Osteocyte (in vitro differentiated cells): Measurements from ENCODE around the gene UPF1. TPM values are rescaled to one million over a fixed set of nuclear protein-coding genes. Genes with fewer than 3 reads are reported as not detected.

Experiments
- DNase-seq: peaks from one replicate; pipeline ENCODE4 v3.0.0; 2021; ENCODE audit warnings: mixed read lengths; ENCODE audit not compliant: unreplicated experiment; ENCODE audit errors: extremely low spot score
- H3K27ac Mint-ChIP-seq: one replicate; pipeline ENCODE4 v1.8.0; 2021; ENCODE audit warnings: mild to moderate bottlenecking, mixed read lengths; ENCODE audit not compliant: unreplicated experiment
- H3K27me3 Mint-ChIP-seq: one replicate; pipeline ENCODE4 v1.8.0; 2021; ENCODE audit warnings: mixed read lengths; ENCODE audit not compliant: unreplicated experiment
- H3K36me3 Mint-ChIP-seq: one replicate; pipeline ENCODE4 v1.8.0; 2021; ENCODE audit warnings: mixed read lengths; ENCODE audit not compliant: unreplicated experiment
- H3K4me1 Mint-ChIP-seq: one replicate; pipeline ENCODE4 v1.8.0; 2021; ENCODE audit warnings: mixed read lengths; ENCODE audit not compliant: unreplicated experiment
- H3K4me3 Mint-ChIP-seq: one replicate; pipeline ENCODE4 v1.8.0; 2021; ENCODE audit warnings: mild to moderate bottlenecking, moderate library complexity, mixed read lengths; ENCODE audit not compliant: unreplicated experiment
- H3K9me3 Mint-ChIP-seq: one replicate; pipeline ENCODE4 v1.8.0; 2021; ENCODE audit warnings: mixed read lengths; ENCODE audit not compliant: unreplicated experiment
- total RNA-seq: library from RNA; stranded (reverse); gene quantifications from 2 replicates; pipeline ENCODE4 v1.2.1, GENCODE V29; 2021
- TF ChIP-seq, protein P1 (sequence below): fragments of 200-600 bp; sonication (generic); IDR thresholded peaks from 2 replicates; pipeline ENCODE4 v1.5.0; 2021; ENCODE audit warnings: antibody characterized with exemption, mild to moderate bottlenecking, moderate library complexity

Gene UPF1
- total RNA-seq, 1 donor from 2014 or later, result 58.0 TPM

DNA sequence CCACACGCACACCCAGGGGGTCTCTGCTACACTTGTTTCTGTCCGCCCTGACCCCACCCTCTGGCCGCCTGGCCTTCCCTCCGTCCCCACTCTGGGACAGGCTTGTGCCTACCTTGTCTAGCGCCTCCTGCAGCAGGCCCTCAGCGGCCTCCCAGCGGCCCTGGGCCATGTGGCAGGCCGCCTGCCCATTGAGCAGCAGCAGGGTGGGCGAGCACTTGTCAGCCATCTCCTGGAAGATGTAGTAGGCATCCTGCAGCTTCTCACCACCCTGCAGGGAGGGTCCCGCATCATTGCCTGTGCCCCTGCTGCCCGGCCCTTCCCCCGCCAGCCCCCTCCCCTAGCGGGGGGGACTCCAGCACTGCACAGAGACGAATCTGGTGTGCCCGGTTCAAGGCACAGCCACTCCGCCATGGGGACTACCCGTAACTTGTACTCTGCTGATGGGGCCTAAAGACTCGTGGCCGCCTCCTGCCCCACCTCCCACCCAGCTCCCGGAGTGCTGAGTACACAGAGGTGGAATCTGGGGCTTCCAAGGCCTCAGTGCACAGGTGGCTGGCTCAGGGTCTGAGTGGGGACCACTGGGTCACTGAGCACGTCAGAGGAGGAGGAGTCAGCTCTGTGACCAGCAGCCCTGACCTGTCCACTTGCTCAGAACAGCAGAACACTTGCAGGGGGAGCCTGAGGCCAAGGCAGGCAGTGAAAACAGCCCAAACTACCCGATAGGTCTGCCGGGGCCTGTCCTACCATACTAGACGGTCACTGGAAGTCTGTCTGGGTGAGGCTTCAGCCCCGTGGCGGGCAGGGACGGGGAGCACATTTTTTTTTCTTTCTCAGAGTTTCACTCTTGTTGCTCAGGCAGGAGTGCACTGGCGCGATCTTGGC lies 71.6 kb downstream of the UPF1 start:
- Mint-ChIP-seq H3K4me3 (no peak overlapping the region), H3K9me3 (no peaks in the 10 kb centered on the region), H3K4me1 (no peaks in the 10 kb centered on the region), H3K27me3 (no peaks in the 10 kb centered on the region), H3K36me3 (peaks cover 5% of the 10 kb centered on the region), H3K27ac (no peak overlapping the region)
- TF ChIP-seq, protein P1, sequence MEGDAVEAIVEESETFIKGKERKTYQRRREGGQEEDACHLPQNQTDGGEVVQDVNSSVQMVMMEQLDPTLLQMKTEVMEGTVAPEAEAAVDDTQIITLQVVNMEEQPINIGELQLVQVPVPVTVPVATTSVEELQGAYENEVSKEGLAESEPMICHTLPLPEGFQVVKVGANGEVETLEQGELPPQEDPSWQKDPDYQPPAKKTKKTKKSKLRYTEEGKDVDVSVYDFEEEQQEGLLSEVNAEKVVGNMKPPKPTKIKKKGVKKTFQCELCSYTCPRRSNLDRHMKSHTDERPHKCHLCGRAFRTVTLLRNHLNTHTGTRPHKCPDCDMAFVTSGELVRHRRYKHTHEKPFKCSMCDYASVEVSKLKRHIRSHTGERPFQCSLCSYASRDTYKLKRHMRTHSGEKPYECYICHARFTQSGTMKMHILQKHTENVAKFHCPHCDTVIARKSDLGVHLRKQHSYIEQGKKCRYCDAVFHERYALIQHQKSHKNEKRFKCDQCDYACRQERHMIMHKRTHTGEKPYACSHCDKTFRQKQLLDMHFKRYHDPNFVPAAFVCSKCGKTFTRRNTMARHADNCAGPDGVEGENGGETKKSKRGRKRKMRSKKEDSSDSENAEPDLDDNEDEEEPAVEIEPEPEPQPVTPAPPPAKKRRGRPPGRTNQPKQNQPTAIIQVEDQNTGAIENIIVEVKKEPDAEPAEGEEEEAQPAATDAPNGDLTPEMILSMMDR, result no peak
- no peak for DNase-seq

DNA sequence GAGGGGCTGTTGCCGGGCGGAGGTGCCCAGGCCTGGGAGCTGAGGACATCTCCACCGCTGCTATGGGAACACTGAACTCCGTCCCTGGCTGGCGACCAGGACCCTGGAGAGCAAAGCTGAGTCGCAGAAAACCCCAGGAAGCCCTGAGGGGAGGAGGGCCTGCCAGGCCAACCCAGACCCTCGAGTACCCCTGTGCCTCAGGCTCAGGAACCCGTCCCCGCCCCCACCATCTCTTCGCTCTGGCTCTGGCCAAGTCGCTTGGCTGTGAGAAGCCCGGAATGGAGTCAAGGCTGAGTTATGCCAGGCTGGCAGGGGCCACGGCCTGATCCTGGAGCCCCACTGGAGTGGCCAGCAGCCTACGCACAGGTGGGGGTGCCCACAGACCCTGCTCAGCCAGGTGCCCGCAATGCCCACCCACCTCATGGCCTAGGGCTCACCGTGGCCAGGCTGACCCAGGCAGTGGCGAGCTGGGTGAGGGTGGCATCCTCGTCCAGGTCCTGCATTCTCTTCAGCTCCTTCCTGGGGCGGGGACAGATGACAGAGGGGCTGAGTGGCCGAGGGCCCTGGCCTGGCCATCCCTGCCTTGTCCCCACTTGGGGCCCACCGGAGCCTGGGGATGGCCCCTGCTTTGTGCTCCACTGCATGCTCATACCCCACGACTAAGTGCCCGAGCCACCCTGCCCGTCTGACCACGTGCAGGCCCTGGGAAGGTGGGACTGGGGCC lies 72.7 kb downstream of the UPF1 start:
- DNase-seq, result no peak
- Mint-ChIP-seq H3K4me1 (no peaks in the 10 kb centered on the region), H3K4me3 (no peak overlapping the region), H3K36me3 (peaks cover 5% of the 10 kb centered on the region), H3K27ac (no peak overlapping the region), H3K27me3 (no peaks in the 10 kb centered on the region), H3K9me3 (no peaks in the 10 kb centered on the region)
- TF ChIP-seq, protein P1, result no peak

DNA sequence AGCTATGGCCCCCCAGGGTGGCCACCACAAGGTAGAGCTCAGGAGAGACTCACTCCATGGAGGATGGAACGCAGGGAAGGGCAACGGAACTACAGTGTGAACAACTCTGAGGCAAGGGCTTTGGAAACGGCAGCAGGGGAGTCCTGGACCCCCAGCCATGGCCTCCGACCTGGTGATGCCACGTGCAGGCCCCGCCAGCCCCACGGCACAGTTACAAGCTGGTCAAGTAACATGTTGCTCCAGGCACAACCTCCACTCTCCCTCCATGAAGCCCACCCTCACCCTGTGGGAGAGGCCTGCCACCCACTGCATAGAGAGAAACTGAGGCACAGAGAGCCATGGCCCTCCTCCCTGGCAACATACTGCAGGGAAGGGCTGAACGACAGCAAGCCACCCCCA lies 73.3 kb downstream of the UPF1 start:
- Mint-ChIP-seq H3K4me3 (no peak overlapping the region), H3K36me3 (peaks cover 9% of the 10 kb centered on the region), H3K27me3 (no peaks in the 10 kb centered on the region), H3K27ac (no peak overlapping the region), H3K9me3 (no peaks in the 10 kb centered on the region), H3K4me1 (no peaks in the 10 kb centered on the region)
- TF ChIP-seq, protein P1, result no peak
- DNase-seq, result no peak

DNA sequence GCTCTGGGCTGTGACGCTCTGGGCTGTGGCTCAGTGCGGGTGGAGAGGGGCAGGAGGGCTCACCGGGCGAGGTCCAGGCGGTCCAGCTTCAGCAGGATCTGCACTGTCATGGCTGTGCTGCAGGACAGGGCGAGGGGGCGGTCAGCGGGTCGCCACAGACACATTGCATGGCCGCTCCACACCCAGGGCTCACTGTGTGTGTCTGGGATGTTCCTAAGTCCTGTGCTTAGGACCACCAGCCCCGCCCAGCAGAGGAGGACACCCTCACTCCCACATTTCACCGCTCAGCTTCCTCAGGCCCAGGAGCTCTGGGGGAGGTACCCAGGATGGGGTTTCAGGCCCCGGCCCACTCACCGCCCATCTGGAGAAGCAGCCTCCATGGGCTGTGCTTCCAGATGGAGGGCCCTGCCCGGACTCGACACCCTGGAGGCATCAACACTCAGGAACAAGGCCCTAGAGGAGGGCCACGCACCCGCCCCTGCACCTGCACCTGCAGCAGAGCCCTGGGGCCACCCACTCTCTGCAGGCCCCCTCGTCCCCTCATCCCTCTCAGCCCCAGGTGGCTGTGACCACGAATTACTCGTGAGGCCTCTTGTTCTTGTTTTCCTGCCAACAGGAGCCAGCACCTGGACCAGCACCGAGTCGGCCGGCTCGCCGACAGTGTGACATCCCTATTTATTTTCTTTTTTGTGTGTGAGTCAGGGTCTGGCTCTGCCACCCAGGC lies 73.9 kb downstream of the UPF1 start:
- TF ChIP-seq, protein P1, result no peak
- Mint-ChIP-seq H3K9me3 (no peaks in the 10 kb centered on the region), H3K4me3 (no peak overlapping the region), H3K36me3 (peaks cover 9% of the 10 kb centered on the region), H3K4me1 (no peaks in the 10 kb centered on the region), H3K27me3 (no peaks in the 10 kb centered on the region), H3K27ac (no peak overlapping the region)
- peak; percentile 83 for DNase-seq
